PFSK-1 (cell line): ENCODE measurements around the gene UBP1.

Experiments used
- FOXP2 ChIP-seq: optimal IDR thresholded peaks from 2 replicates; pipeline ENCODE3; 2011; ENCODE audit warnings: borderline replicate concordance, control low read depth, inconsistent platforms; ENCODE audit not compliant: insufficient read depth; ENCODE audit errors: extremely low read length, extremely low read depth
- POLR2AphosphoS5 ChIP-seq: IDR thresholded peaks from 2 replicates; pipeline ENCODE4 v1.6.1; 2012; ENCODE audit warnings: low read depth, mild to moderate bottlenecking, control low read depth, low read length, moderate library complexity
- SIN3A ChIP-seq: IDR thresholded peaks from 2 replicates; pipeline ENCODE4 v1.6.1; 2012; ENCODE audit warnings: mild to moderate bottlenecking, low read length, moderate library complexity, borderline replicate concordance; ENCODE audit not compliant: insufficient read depth
- TAF1 ChIP-seq: IDR thresholded peaks from 2 replicates; pipeline ENCODE4 v1.6.1; 2012; ENCODE audit warnings: low read length, control low read depth, borderline replicate concordance; ENCODE audit not compliant: insufficient read depth
- TF ChIP-seq, protein P1 (sequence below), 2 experiments: IDR thresholded peaks; 2 replicates each; pipeline versions ENCODE4 v1.6.1 to v1.8.0; 2011 to 2012; ENCODE audit warnings: low read depth in 2 of 2, low read length in 2 of 2, control low read depth in 1 of 2, inconsistent platforms in 1 of 2, mild to moderate bottlenecking in 1 of 2, moderate library complexity in 1 of 2; ENCODE audit not compliant: insufficient read depth in 1 of 2

Gene UBP1

DNA sequence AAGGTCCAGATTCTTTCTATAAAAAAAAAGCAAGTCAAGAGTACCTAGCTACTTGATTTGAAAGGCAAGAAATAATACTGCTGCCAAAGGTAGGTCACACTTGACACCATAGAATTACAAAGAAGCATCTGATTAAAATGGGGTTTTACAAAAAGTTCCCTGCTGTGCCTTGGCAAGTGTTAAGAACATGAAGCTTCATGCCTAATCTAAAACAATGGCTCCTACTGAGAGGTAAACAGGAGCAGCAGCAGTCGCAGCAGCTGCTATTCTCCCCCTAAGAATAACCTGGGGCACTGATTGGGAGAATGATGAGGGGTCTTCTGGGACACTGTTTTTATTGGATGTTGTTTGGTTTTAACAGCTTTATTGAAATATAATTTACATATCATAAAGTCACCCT, 14.1 kb downstream of the UBP1 start:
- TF ChIP-seq, protein P1, sequence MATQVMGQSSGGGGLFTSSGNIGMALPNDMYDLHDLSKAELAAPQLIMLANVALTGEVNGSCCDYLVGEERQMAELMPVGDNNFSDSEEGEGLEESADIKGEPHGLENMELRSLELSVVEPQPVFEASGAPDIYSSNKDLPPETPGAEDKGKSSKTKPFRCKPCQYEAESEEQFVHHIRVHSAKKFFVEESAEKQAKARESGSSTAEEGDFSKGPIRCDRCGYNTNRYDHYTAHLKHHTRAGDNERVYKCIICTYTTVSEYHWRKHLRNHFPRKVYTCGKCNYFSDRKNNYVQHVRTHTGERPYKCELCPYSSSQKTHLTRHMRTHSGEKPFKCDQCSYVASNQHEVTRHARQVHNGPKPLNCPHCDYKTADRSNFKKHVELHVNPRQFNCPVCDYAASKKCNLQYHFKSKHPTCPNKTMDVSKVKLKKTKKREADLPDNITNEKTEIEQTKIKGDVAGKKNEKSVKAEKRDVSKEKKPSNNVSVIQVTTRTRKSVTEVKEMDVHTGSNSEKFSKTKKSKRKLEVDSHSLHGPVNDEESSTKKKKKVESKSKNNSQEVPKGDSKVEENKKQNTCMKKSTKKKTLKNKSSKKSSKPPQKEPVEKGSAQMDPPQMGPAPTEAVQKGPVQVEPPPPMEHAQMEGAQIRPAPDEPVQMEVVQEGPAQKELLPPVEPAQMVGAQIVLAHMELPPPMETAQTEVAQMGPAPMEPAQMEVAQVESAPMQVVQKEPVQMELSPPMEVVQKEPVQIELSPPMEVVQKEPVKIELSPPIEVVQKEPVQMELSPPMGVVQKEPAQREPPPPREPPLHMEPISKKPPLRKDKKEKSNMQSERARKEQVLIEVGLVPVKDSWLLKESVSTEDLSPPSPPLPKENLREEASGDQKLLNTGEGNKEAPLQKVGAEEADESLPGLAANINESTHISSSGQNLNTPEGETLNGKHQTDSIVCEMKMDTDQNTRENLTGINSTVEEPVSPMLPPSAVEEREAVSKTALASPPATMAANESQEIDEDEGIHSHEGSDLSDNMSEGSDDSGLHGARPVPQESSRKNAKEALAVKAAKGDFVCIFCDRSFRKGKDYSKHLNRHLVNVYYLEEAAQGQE (IDR thresholded peaks at IDR 0.05; ENCODE audit: insufficient read depth in 1 of 2, low read depth in 2 of 2, low read length in 2 of 2) = no peak
- no peak for TF ChIP-seq TAF1
- TF ChIP-seq SIN3A = no peak
- no peak for TF ChIP-seq POLR2AphosphoS5
- no peak for TF ChIP-seq FOXP2

GRCh38 chr3:33425453-33425852, 14.8 kb downstream of the UBP1 start:
- TF ChIP-seq POLR2AphosphoS5 = no peak
- TF ChIP-seq, protein P1 (IDR thresholded peaks at IDR 0.05; ENCODE audit: insufficient read depth in 1 of 2, low read depth in 2 of 2, low read length in 2 of 2) = no peak
- TF ChIP-seq FOXP2 = no peak
- no peak for TF ChIP-seq SIN3A
- TF ChIP-seq TAF1 = no peak

- TF ChIP-seq FOXP2 (no peak), TAF1 (no peak), SIN3A (no peak), POLR2AphosphoS5 (no peak)
- TF ChIP-seq, protein P1 (IDR thresholded peaks at IDR 0.05; ENCODE audit: insufficient read depth in 1 of 2, low read depth in 2 of 2, low read length in 2 of 2) = no peak
Observed at GRCh38 chr3:33424606-33425452, 15.4 kb downstream of the UBP1 start.

GRCh38 chr3:33420966-33421365, 19.2 kb downstream of the UBP1 start:
- TF ChIP-seq, protein P1 (IDR thresholded peaks at IDR 0.05; ENCODE audit: insufficient read depth in 1 of 2, low read depth in 2 of 2, low read length in 2 of 2) = no peak
- TF ChIP-seq POLR2AphosphoS5 (no peak), SIN3A (no peak), FOXP2 (no peak), TAF1 (no peak)

DNA sequence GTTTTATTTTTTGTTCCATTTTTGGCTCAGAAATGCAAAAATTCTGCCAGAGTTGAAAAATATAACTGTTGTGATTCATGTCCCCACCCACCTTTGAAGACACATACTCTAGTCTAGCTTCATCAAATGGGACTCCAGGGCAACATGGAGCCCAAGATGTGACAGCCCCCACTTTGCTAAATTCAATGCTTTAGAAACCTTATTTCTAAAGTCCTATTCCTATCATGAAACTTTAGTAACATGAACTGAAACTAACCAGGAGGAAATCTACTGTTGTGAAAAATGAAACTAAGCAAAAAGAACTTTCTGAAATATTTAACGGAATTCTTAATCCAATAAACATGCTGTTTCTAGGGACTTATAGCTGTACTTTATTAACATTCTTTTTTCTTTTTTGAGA, 20.3 kb downstream of the UBP1 start:
- TF ChIP-seq, protein P1 (IDR thresholded peaks at IDR 0.05; ENCODE audit: insufficient read depth in 1 of 2, low read depth in 2 of 2, low read length in 2 of 2) = no peak
- TF ChIP-seq SIN3A (no peak), POLR2AphosphoS5 (no peak), FOXP2 (no peak), TAF1 (no peak)
